Activated naive CD8-positive, alpha-beta T cell treated with anti-CD3 and anti-CD28 coated beads, Interleukin-2, amount 10 ng/mL, durations not matched to agents 7 days and 5 days (primary cell): ENCODE measurements around the gene KTI12. TPM values are rescaled to one million over a fixed set of nuclear protein-coding genes. Genes with fewer than 3 reads are reported as not detected.
"Not testable (repeated sequence)": the region's sequence is repeated elsewhere in the genome, so short reads cannot be mapped to it uniquely, and the experiment has no call there.

Experiments used
- ATAC-seq: fragments of 150-1000 bp; cut with Tn5 transposase; one replicate; pipeline ENCODE4 v1.10.0; 2021; ENCODE audit warnings: low read depth, moderate library complexity
- POLR2A ChIA-PET: fragments of 350-600 bp; sonication (Branson Sonifier 250); formaldehyde crosslinking; loops from one replicate; lab custom pipeline; 2021; ENCODE audit warnings: antibody characterized with exemption; lab: Charles Lee
- DNase-seq: peaks from one replicate; pipeline ENCODE4 v3.0.0; 2021
- H3K27ac Mint-ChIP-seq: one replicate; pipeline ENCODE4 v1.8.0; 2022; ENCODE audit warnings: mild to moderate bottlenecking, mixed read lengths
- H3K27me3 Mint-ChIP-seq: one replicate; pipeline ENCODE4 v1.8.0; 2022; ENCODE audit warnings: mild to moderate bottlenecking, moderate library complexity, mixed read lengths
- H3K36me3 Mint-ChIP-seq: one replicate; pipeline ENCODE4 v1.8.0; 2021; ENCODE audit warnings: mild to moderate bottlenecking, mixed read lengths
- H3K4me1 Mint-ChIP-seq: one replicate; pipeline ENCODE4 v1.8.0; 2021; ENCODE audit warnings: mixed read lengths
- H3K4me3 Mint-ChIP-seq: one replicate; pipeline ENCODE4 v1.8.0; 2022; ENCODE audit warnings: mild to moderate bottlenecking, moderate library complexity, mixed read lengths
- H3K9me3 Mint-ChIP-seq: one replicate; pipeline ENCODE4 v1.8.0; 2021; ENCODE audit warnings: mixed read lengths
- total RNA-seq, 2 experiments: library from RNA; stranded (reverse); gene quantifications; one replicate each; pipeline ENCODE4 v1.2.3, GENCODE V29; 2021

Gene KTI12
- total RNA-seq, 2 experiments from 2014 or later, result 12.5 to 14.6 TPM

DNA sequence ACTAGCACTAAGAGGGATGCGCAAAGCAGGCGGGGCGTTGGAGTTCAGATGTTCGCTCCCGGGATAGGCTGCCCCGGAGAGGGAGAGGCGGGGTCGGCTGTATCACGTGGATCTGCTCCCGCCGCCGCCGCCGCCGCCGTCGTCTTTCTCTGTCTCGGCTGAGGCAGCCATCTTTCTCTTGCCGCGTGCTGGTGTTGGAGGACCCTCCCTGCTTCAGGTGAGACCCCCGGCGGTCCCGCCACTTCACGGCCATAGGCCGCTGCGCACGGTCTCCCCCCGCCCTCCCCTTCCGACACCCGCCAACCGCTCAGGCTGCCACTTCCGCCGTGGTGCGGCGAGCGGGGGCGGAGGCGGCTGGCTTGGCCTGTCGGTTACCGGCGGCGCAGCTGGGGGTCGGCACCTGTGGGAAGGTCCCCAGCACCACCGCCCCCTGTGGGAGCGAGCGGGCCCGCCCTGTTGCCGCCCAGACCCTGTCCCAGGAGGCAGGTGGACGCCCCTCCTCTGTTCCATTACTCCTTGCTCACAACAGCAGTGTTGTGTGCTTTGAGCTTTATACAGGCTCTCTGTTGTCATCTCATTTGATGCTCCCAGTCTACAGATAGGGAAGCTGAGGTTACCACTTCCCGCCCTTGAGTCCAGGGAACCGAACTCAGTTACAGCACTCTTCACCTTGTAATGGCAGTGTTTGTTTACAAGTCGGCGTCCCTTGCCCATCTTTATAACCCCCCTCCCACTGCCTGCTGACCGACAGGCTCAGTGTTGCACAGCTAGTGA, 22.7 kb upstream of the KTI12 start, which contains the start of gene BTF3L4:
BTF3L4 (plus strand) TSS at position 133 of the 774 bp plus-strand sequence. CDS start 3,553 bp downstream, outside the sequence.
- POLR2A ChIA-PET, result interaction anchor here (0.6 to 2.6 kb wide), 7 partner anchors 17 to 668 kb away, joined by 3 to 27 read pairs (median 4); partner anchors contain the start of genes KTI12, ORC1 and PRPF38A
- Mint-ChIP-seq H3K9me3 (no peaks in the 10 kb centered on the region), H3K27ac (peak within 1 kb of the TSS; percentile 97), H3K4me3 (peak within 1 kb of the TSS; percentile 99), H3K4me1 (peaks cover 39% of the 10 kb centered on the region), H3K36me3 (peaks cover 16% of the 10 kb centered on the region), H3K27me3 (no peaks in the 10 kb centered on the region)
- ATAC-seq, result peak; percentile 95
- peak; percentile 89 for DNase-seq

DNA sequence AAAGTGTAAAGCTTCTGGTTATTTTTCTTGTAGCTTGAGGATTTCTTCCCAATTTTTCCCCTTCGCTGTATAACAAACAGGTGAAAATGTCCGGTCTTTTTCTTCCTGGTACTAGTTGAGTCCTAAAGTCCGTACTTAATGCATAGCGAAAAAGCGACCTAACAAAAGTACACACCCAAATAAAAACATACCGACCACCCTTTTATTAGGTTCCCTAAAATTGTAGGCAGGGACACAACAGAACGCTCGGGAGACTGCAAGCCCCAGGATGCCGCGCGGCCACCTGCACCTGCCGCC, 22.2 kb upstream of the KTI12 start:
- Mint-ChIP-seq H3K9me3 (no peaks in the 10 kb centered on the region), H3K27ac (peak overlapping the region; percentile 94), H3K4me3 (peak overlapping the region; percentile 99), H3K4me1 (peaks cover 41% of the 10 kb centered on the region), H3K36me3 (peaks cover 16% of the 10 kb centered on the region), H3K27me3 (no peaks in the 10 kb centered on the region)
- ATAC-seq, result no peak
- no peak for DNase-seq
- POLR2A ChIA-PET, result interaction anchor here (0.6 to 2.6 kb wide), 6 partner anchors 14 to 668 kb away, joined by 3 to 27 read pairs (median 4); partner anchors contain the start of genes KTI12, ORC1 and PRPF38A

DNA sequence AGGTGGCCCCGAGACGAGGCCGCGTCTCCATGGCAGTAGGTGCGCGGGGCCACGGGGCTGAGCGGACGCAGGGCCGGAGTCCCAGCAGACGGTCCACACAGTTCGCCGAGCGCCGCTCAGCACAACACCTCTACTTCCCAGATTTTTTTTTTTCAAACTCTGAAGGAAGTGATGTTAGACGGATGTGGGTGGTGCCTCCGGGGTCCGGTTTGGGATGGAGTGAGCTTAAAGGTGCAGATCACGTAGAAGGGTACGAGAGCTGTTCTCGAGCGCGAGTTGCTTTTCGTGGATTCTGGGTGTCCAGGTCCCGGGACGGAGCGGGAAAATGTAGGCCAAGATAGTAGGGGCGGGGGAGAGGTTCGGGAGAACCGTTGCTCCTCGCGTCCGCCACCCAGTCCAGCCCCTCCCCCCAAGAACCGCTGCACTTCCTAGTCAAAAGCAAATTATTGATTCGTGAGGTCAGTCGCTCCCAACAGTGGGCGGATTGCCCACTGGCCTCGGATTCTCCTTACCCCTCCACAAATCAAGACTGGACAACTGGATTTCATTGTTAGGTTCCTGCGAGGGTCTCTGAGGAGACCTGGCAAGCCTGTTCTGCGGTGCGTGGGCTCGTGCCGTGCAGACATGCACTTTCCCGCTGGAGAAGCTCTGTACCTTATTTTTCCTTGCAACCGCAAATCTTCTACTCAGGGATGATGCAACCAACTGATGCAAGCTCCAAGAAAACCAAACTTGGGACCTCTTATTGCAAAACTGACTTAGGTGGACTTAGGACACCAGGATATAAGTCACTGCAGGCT, 21.7 kb upstream of the KTI12 start, which contains the start of gene TXNDC12:
TXNDC12 (minus strand) TSS at position 126 of the 800 bp plus-strand sequence; CDS start at position 31, 95 bp downstream.
- DNase-seq, result peak; percentile 71
- Mint-ChIP-seq H3K4me1 (peaks cover 42% of the 10 kb centered on the region), H3K27ac (peak within 1 kb of the TSS; percentile 94), H3K4me3 (peak within 1 kb of the TSS; percentile 99), H3K9me3 (no peaks in the 10 kb centered on the region), H3K36me3 (peaks cover 12% of the 10 kb centered on the region), H3K27me3 (no peaks in the 10 kb centered on the region)
- POLR2A ChIA-PET, result interaction anchor here (0.6 to 2.6 kb wide), 4 partner anchors 14 to 669 kb away, joined by 3 to 27 read pairs (median 4); partner anchors contain the start of genes KTI12, ORC1 and PRPF38A
- ATAC-seq, result peak; percentile 50

DNA sequence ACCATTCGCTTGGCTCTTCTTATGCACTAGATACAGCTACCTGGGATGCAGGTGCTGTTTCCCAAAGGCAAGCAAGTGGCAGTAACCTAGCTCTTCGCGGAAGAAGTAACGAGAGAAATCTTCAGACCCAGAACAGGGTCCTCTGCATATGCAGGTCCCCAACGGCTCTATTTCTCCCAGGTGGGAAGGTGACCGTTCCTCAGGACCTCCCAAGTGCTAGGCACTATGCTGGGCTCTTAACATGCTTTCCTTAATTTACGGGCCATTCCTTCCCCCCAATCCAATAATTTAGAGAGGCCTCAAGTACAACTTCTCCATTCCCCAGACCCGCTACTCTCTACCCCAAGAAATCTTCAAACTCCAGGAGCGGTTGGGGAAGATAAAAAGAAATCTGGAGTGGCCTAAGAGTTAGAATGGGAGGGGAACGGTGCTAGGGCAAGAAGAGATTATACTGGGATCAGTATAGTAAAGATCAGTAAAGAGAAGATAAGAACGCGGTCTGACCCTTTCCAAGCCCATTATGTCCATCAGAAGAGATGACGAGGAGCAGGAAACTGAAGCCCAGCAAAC, 21.0 kb upstream of the KTI12 start:
- POLR2A ChIA-PET, result interaction anchor here (1.2 to 3.0 kb wide), 4 partner anchors 13 to 350 kb away, joined by 3 to 27 read pairs (median 10); partner anchors contain the start of genes KTI12, ORC1 and PRPF38A
- Mint-ChIP-seq H3K4me1 (peaks cover 40% of the 10 kb centered on the region), H3K9me3 (no peaks in the 10 kb centered on the region), H3K27me3 (no peaks in the 10 kb centered on the region), H3K36me3 (peaks cover 12% of the 10 kb centered on the region), H3K4me3 (peak overlapping the region; percentile 99), H3K27ac (peak overlapping the region; percentile 94)
- ATAC-seq, result no peak
- no peak for DNase-seq

DNA sequence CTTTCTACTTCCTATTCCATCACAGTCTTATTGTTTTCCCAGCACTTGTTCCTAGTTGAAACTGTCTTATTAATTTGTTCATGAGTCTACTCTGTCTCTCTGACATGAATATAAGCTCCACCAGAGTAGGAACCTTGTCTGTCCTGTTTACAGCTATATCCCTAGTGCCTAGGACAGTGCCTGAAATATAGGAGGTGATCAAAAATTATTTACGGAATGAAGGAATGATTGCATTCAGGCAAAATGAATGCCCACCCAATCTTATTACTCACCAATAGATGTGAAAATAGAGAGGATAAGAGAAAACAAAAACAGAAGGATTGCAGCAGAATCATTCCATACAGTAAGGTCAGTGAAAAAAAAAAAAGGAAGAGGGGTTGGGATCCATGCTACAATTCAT, 20.3 kb upstream of the KTI12 start:
- Mint-ChIP-seq H3K4me1 (peaks cover 35% of the 10 kb centered on the region), H3K27me3 (no peaks in the 10 kb centered on the region), H3K4me3 (peak overlapping the region; percentile 99), H3K9me3 (no peaks in the 10 kb centered on the region), H3K36me3 (peaks cover 9% of the 10 kb centered on the region), H3K27ac (no peak overlapping the region)
- DNase-seq (no peak), ATAC-seq (no peak)
- POLR2A ChIA-PET, result interaction anchor here (3.0 kb wide), 1 partner anchor 20 kb away, joined by 16 read pairs; the partner anchor contains the start of gene KTI12

DNA sequence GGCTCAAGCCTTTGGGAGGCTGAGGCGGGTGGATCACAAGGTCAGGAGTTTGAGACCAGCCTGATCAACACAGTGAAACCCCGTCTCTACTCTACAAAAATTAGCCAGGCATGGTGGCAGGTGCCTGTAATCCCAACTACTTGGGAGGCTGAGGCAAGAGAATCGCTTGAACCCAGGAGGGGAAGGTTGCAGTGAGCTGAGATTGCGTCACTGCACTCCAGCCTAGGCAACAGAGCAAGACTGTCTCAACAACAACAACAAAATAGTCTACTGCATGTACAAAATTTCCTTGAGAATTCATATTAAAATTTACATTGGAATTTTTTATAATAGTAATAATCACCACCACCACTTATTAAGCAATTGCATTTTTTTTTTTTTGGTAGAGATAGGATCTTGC, 15.7 kb upstream of the KTI12 start:
- not testable (repeated sequence) for ATAC-seq, H3K4me3 Mint-ChIP-seq, H3K27ac Mint-ChIP-seq, H3K27me3 Mint-ChIP-seq, H3K9me3 Mint-ChIP-seq, DNase-seq
- POLR2A ChIA-PET, result interaction anchor here (1.1 kb wide), 1 partner anchor 16 kb away, joined by 5 read pairs; the partner anchor contains the start of gene KTI12
- peaks cover 19% of the 10 kb centered on the region for H3K4me1 Mint-ChIP-seq
- H3K36me3 Mint-ChIP-seq, result peaks cover 25% of the 10 kb centered on the region

DNA sequence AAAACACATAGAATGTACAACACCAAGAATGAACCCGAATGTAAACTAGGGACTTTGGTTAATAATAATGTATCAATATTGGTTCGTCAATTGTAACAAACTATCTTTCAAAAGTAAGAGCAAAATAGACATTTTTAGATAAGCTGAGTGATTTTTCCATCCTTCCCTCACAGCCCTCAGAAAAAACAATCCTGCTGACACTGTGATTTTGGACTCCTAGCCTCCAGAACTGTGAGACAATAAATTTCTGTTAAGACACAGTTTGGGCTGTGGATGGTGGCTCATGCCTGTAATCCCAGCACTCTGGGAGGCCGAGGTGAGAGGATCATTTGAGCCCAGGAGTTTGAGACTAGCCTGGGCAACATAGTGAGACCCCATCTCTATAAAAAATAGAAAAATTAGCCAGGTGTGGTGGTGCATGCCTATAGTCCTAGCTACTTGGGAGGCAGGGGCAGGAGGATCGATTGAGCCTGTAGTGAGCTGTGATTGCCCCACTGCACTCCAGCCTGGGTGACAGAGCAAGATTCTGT, 12.1 kb upstream of the KTI12 start:
- not testable (repeated sequence) for H3K4me3 Mint-ChIP-seq, H3K9me3 Mint-ChIP-seq, H3K27me3 Mint-ChIP-seq, H3K27ac Mint-ChIP-seq, ATAC-seq, DNase-seq, H3K4me1 Mint-ChIP-seq
- POLR2A ChIA-PET, result interaction anchor here (0.7 kb wide), 1 partner anchor 13 kb away, joined by 3 read pairs; no protein-coding TSS in a partner anchor
- H3K36me3 Mint-ChIP-seq, result peaks cover 21% of the 10 kb centered on the region

DNA sequence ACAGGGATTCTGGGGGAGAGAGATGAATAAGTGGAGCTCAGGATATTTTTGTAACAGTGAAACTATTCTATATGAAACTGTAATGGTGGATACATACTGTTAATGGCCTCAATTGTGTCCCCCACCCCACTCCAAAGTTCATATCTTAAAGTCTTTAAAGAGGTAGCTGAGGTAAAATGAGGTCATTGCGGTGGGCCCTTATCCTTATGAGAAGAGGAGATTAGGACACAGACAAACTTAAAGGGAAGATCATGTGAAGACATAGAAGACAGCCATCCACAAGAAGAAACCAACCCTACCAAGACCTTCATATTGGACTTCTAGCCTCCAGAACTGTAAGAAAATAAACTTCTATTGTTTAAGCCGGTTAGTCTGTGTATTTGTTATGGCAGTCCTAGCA, 11.6 kb upstream of the KTI12 start:
- Mint-ChIP-seq H3K27ac (no peak overlapping the region), H3K4me3 (no peak overlapping the region), H3K27me3 (no peaks in the 10 kb centered on the region), H3K4me1 (peaks cover 2% of the 10 kb centered on the region), H3K36me3 (peaks cover 22% of the 10 kb centered on the region), H3K9me3 (no peaks in the 10 kb centered on the region)
- ATAC-seq, result no peak
- no peak for DNase-seq
- POLR2A ChIA-PET, result interaction anchor here (0.7 to 0.9 kb wide), 2 partner anchors 11 to 12 kb away, joined by 3 read pairs; partner anchors contain the start of gene KTI12

DNA sequence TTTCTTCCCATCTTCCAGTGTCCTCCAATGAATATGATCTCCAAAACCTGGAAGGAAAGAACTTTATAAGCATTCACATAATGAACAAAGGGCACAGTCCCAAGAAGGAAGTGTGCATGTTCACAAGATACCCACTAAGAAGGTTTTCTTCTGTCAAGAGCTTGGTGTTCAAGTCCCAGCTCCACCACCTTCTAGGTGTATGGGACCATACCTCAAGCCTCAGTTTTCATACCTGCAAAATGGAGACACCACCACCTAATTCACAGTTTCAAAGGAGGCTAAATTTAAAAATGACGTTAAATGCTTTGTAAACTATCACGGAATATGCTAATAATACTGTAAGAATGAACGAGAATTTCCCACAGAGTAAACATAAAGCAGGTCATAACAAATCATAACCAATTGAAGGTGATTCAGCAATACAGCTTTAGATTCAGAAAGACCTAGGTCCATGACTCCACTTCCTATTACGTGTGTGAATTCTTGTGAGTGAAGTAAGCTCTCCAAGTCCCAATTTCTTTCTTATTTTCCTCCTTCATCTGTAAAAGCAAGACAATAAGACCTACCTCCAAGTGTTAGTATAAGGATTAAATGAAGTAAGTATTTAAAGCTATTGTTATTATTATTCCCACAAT, 8.1 kb upstream of the KTI12 start:
- Mint-ChIP-seq H3K4me3 (no peak overlapping the region), H3K9me3 (no peaks in the 10 kb centered on the region), H3K36me3 (peaks cover 20% of the 10 kb centered on the region), H3K27ac (no peak overlapping the region), H3K27me3 (no peaks in the 10 kb centered on the region), H3K4me1 (no peaks in the 10 kb centered on the region)
- DNase-seq (no peak), ATAC-seq (no peak)
- POLR2A ChIA-PET, result interaction anchor here (1.1 kb wide), 1 partner anchor 14 kb away, joined by 3 read pairs; the partner anchor contains the start of gene TXNDC12

DNA sequence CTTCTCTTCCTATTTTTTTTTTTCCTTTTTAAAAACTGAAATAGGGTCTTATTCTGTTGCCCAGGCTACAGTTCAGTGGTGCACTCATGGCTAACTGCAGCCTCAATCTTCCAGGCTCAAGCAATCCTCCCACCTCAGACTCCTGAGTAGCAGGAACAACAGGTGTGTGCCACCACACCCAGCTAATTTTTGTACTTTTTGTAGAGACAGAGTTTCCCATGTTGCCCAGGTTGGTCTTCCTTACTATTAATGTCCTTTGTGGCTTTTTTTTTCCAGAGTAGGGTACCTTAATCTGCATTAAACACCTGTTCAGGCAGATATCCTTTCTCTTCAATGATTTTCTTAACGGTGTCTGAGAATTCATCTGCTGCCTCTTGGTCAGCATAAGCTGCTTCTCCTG, 4.3 kb upstream of the KTI12 start:
- Mint-ChIP-seq H3K36me3 (peaks cover 8% of the 10 kb centered on the region), H3K4me3 (no peak overlapping the region), H3K27ac (no peak overlapping the region), H3K4me1 (peaks cover 6% of the 10 kb centered on the region), H3K27me3 (no peaks in the 10 kb centered on the region), H3K9me3 (no peaks in the 10 kb centered on the region)
- POLR2A ChIA-PET, result no interaction called here
- ATAC-seq, result no peak
- no peak for DNase-seq

DNA sequence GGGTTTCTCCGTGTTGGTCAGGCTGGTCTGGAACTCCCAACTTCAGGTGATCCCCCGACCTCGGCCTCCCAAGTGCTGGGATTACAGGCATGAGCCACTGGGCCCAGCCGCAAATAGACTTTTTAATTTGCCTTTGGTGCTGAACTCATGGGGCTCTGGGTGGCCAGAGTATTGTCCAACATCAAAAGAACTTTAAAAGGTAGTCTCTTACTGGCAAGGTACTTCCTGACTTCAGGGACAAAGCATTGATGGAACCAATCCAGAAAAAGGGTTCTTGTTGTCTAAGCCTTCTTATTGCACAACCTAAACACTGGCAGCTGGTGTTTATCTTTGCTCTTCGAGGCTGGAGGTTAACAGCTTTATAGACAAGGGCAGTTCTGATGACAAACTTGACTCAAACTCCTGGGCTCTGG, 3.8 kb upstream of the KTI12 start:
- Mint-ChIP-seq H3K36me3 (peaks cover 12% of the 10 kb centered on the region), H3K9me3 (no peaks in the 10 kb centered on the region), H3K27me3 (no peaks in the 10 kb centered on the region), H3K4me3 (no peak overlapping the region), H3K27ac (no peak overlapping the region), H3K4me1 (peaks cover 9% of the 10 kb centered on the region)
- no peak for ATAC-seq
- POLR2A ChIA-PET, result interaction anchor here (0.6 kb wide), 1 partner anchor 382 kb away, joined by 3 read pairs; no protein-coding TSS in a partner anchor
- DNase-seq, result no peak

DNA sequence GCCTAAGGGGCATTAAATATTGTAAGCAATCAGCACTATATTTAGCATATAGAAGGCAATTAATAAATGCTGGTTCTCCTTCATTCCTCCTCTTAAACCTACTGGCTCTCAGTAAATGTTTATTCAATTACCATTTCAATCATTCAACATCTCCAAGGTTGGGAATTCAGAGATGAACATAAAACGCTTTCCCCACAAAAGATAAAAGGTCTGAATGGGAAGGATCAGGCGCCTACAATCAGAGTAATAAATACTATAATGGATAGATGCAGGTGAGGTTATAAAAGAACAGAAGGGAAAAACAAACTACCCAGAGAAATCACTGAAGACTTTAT, 407 bp upstream of the KTI12 start:
- Mint-ChIP-seq H3K4me3 (peak overlapping the region; percentile 90), H3K36me3 (peaks cover 23% of the 10 kb centered on the region), H3K4me1 (peaks cover 33% of the 10 kb centered on the region), H3K9me3 (no peaks in the 10 kb centered on the region), H3K27ac (peak overlapping the region; percentile 93), H3K27me3 (no peaks in the 10 kb centered on the region)
- ATAC-seq, result no peak
- POLR2A ChIA-PET, result interaction anchor here (0.7 to 2.3 kb wide), 4 partner anchors 11 to 22 kb away, joined by 3 to 27 read pairs (median 10); partner anchors contain the start of genes BTF3L4 and TXNDC12
- no peak for DNase-seq
